HepG2 (cell line): ENCODE measurements around the gene LEFTY2. TPM values are rescaled to one million over a fixed set of nuclear protein-coding genes. Genes with fewer than 3 reads are reported as not detected.

Source experiments
- AGO2 ChIP-seq: fragments of 200-400 bp; formaldehyde crosslinking; optimal IDR thresholded peaks from 2 replicates; pipeline ENCODE3; 2017; ENCODE audit warnings: mild to moderate bottlenecking, low read depth, low read length, moderate library complexity
- ATF5 ChIP-seq: sonication (generic); formaldehyde crosslinking; IDR thresholded peaks from 2 replicates; pipeline ENCODE4 v1.4.0; 2020; ENCODE audit warnings: mild to moderate bottlenecking, low read depth, missing genetic modification reagents
- ATM ChIP-seq: fragments of 450-650 bp; IDR thresholded peaks from 2 replicates; pipeline ENCODE4 v1.7.1; 2017; ENCODE audit warnings: mild to moderate bottlenecking, borderline replicate concordance
- FOXJ3 ChIP-seq: sonication (generic); formaldehyde crosslinking; IDR thresholded peaks from 2 replicates; pipeline ENCODE4 v1.4.0; 2020; ENCODE audit warnings: missing genetic modification reagents, mild to moderate bottlenecking, borderline replicate concordance
- HDAC2 ChIP-seq: sonication (generic); formaldehyde crosslinking; IDR thresholded peaks from 2 replicates; pipeline ENCODE4 v1.4.0; 2020; ENCODE audit warnings: missing genetic modification reagents
- HMGA1 ChIP-seq: sonication (generic); formaldehyde crosslinking; conservative IDR thresholded peaks from 2 replicates; pipeline ENCODE4 v1.4.0; 2020; ENCODE audit warnings: missing genetic modification reagents
- MYPOP ChIP-seq: sonication (generic); formaldehyde crosslinking; IDR thresholded peaks from 2 replicates; pipeline ENCODE4 v1.8.1; 2023; ENCODE audit warnings: mild to moderate bottlenecking, moderate library complexity, missing genetic modification reagents
- ZBED4 ChIP-seq: sonication (generic); formaldehyde crosslinking; IDR thresholded peaks from 2 replicates; pipeline ENCODE4 v1.4.0; 2020; ENCODE audit warnings: missing genetic modification reagents, borderline replicate concordance
- ZFP36 ChIP-seq: fragments of 150-350 bp; IDR thresholded peaks from 2 replicates; pipeline ENCODE4 v1.6.1; 2018; ENCODE audit warnings: borderline replicate concordance, low read length, low read depth; ENCODE audit not compliant: partially characterized antibody
- ZNF20 ChIP-seq: sonication (generic); formaldehyde crosslinking; IDR thresholded peaks from 2 replicates; pipeline ENCODE4 v1.4.0; 2020; ENCODE audit warnings: mild to moderate bottlenecking, moderate library complexity, missing genetic modification reagents
- ZNF557 ChIP-seq: sonication (generic); formaldehyde crosslinking; IDR thresholded peaks from 2 replicates; pipeline ENCODE4 v1.4.0; 2020; ENCODE audit warnings: missing genetic modification reagents
- ZNF775 ChIP-seq: sonication (generic); formaldehyde crosslinking; IDR thresholded peaks from 2 replicates; pipeline ENCODE4 v1.4.0; 2020; ENCODE audit warnings: missing genetic modification reagents, mild to moderate bottlenecking, moderate library complexity, borderline replicate concordance
- polyA plus RNA-seq, 8 experiments: library from polyadenylated mRNA; depleted of rRNA in 3 of 8; stranded (reverse) in 7 of 8; unstranded in 1 of 8; fragments of >200 nt; fragmentation: Illumina TruSeq in 4 of 8; extraction: Trizol in 4 of 8; gene quantifications; 2 replicates each; pipeline versions ENCODE4 v1.2.1 to v1.2.3, GENCODE V29; 2011 to 2016; ENCODE audit warnings: low read depth in 4 of 8, missing spikeins in 1 of 8, mixed read lengths in 1 of 8; ENCODE audit not compliant: insufficient read depth in 1 of 8
- total RNA-seq, 5 experiments: library from RNA; depleted of rRNA; stranded (reverse); fragments of >200 nt; fragmentation: Illumina TruSeq; extraction: Trizol; gene quantifications; 2 replicates each; pipeline ENCODE4 v1.2.3, GENCODE V29; 2016; ENCODE audit warnings: low read depth in 1 of 5
- TF ChIP-seq, protein P1 (sequence below): sonication (generic); formaldehyde crosslinking; IDR thresholded peaks from 2 replicates; pipeline ENCODE4 v1.5.1; 2020; ENCODE audit warnings: mild to moderate bottlenecking, missing genetic modification reagents
- TF ChIP-seq, protein P2 (sequence below): sonication (generic); formaldehyde crosslinking; IDR thresholded peaks from 2 replicates; pipeline ENCODE4 v1.4.0; 2020; ENCODE audit warnings: missing genetic modification reagents, borderline replicate concordance

The LEFTY2 gene
- total and polyA plus RNA-seq, 2 of the 13 experiments (the other 11 are each of a cell fraction or from before 2014, with no cell fraction given) = 0.13 to 0.33 TPM

GRCh38 chr1:225923692-225924555 lies 17.1 kb downstream of the LEFTY2 start, which contains the start of gene PYCR2 (continued):
- TF ChIP-seq MYPOP (peak; percentile 51; the same call in 1 of the 2 replicates), ZNF20 (no peak), ZNF775 (CRISPR knock-in tag) (no peak), ATM (no peak), AGO2 (peak; percentile 85), ZNF557 (CRISPR knock-in tag) (0 out of 2 replicates have a peak, but pooled peaks have one; percentile 22), ATF5 (CRISPR knock-in tag) (no peak), ZBED4 (CRISPR knock-in tag) (no peak), HMGA1 (CRISPR knock-in tag) (no peak), ZFP36 (no peak), FOXJ3 (CRISPR knock-in tag) (no peak), HDAC2 (CRISPR knock-in tag) (peak; percentile 61; the same call in 1 of the 2 replicates)
- TF ChIP-seq, protein P1, sequence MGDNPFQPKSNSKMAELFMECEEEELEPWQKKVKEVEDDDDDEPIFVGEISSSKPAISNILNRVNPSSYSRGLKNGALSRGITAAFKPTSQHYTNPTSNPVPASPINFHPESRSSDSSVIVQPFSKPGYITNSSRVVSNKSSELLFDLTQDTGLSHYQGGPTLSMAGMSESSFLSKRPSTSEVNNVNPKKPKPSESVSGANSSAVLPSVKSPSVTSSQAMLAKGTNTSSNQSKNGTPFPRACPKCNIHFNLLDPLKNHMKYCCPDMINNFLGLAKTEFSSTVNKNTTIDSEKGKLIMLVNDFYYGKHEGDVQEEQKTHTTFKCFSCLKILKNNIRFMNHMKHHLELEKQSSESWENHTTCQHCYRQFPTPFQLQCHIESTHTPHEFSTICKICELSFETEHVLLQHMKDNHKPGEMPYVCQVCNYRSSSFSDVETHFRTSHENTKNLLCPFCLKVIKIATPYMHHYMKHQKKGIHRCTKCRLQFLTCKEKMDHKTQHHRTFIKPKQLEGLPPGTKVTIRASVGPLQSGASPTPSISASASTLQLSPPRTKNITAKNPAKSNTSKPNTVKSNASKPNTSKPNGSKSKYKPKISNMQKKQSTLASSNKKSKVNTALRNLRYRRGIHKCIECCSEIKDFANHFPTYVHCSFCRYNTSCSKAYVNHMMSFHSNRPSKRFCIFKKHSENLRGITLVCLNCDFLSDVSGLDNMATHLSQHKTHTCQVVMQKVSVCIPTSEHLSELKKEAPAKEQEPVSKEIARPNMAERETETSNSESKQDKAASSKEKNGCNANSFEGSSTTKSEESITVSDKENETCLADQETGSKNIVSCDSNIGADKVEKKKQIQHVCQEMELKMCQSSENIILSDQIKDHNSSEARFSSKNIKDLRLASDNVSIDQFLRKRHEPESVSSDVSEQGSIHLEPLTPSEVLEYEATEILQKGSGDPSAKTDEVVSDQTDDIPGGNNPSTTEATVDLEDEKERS = no peak
- TF ChIP-seq, protein P2, sequence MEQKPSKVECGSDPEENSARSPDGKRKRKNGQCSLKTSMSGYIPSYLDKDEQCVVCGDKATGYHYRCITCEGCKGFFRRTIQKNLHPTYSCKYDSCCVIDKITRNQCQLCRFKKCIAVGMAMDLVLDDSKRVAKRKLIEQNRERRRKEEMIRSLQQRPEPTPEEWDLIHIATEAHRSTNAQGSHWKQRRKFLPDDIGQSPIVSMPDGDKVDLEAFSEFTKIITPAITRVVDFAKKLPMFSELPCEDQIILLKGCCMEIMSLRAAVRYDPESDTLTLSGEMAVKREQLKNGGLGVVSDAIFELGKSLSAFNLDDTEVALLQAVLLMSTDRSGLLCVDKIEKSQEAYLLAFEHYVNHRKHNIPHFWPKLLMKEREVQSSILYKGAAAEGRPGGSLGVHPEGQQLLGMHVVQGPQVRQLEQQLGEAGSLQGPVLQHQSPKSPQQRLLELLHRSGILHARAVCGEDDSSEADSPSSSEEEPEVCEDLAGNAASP (CRISPR knock-in tag) = peak; percentile 12; the same call in 1 of the 2 replicates
